ENCODE results near the gene LSAMP.
A peak's percentile ranks its signal among the peaks of the same experiment; 100 is the strongest.

LSAMP gene

DNA sequence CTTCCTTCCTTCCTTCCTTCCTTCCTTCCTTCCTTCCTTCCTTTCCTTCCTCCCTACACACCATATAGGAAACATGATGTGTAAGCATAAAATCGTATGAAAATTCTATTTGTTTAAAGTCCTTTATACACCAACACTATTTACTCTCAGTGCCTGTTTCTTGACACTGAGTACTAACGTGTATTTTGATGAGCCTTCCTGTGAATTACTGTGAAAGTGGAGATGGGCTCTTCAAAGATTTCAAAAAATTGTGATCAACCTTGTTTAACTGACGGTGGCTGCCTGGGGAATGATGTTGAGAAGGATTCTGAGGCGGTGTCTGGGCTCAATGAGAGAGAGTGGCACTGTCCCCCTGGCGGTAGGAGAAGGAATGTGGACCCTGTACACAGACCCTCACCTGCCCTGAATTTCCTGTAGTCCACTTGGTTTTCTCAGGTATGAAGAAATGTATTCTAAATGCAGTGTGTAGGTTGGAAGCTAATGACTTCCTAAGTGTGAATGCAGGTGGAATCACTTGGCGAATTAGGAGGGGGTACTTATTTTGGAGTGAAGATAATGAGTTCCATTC, 584.0 kb downstream of the LSAMP start:
- WGBS (ENCODE audit: insufficient coverage, insufficient read length): no CpG with 5 or more reads among the region's 6 CpGs
- Histone ChIP-seq H3K4me3 (ENCODE audit: low read length) (no peak overlapping the region), H3K9me3 (ENCODE audit: control insufficient read depth, insufficient read depth, low read length) (no peaks in the 10 kb centered on the region), H3K27me3 (ENCODE audit: control insufficient read depth, insufficient read depth, low read length) (no peaks in the 10 kb centered on the region; the same call in 1 of the 2 replicates), H3K4me1 (ENCODE audit: control insufficient read depth, insufficient read depth, low read length) (peaks cover 7% of the 10 kb centered on the region; the same call in 1 of the 2 replicates), H3K27ac (ENCODE audit: low read length) (no peak overlapping the region), H3K36me3 (ENCODE audit: control insufficient read depth, insufficient read depth, low read length) (no peaks in the 10 kb centered on the region)
- no peak for DNase-seq (ENCODE audit: low read depth, low spot score)

GRCh38 chr3:115860766-115861165, 584.5 kb downstream of the LSAMP start:
- Histone ChIP-seq H3K27ac (ENCODE audit: low read length) (no peak overlapping the region), H3K4me3 (ENCODE audit: low read length) (no peak overlapping the region), H3K4me1 (ENCODE audit: control insufficient read depth, insufficient read depth, low read length) (peaks cover 7% of the 10 kb centered on the region; the same call in 1 of the 2 replicates), H3K27me3 (ENCODE audit: control insufficient read depth, insufficient read depth, low read length) (no peaks in the 10 kb centered on the region; the same call in 1 of the 2 replicates), H3K9me3 (ENCODE audit: control insufficient read depth, insufficient read depth, low read length) (no peaks in the 10 kb centered on the region), H3K36me3 (ENCODE audit: control insufficient read depth, insufficient read depth, low read length) (no peaks in the 10 kb centered on the region)
- WGBS (ENCODE audit: insufficient coverage, insufficient read length): no CpG with 5 or more reads among the region's 2 CpGs
- no peak for DNase-seq (ENCODE audit: low read depth, low spot score)

DNA sequence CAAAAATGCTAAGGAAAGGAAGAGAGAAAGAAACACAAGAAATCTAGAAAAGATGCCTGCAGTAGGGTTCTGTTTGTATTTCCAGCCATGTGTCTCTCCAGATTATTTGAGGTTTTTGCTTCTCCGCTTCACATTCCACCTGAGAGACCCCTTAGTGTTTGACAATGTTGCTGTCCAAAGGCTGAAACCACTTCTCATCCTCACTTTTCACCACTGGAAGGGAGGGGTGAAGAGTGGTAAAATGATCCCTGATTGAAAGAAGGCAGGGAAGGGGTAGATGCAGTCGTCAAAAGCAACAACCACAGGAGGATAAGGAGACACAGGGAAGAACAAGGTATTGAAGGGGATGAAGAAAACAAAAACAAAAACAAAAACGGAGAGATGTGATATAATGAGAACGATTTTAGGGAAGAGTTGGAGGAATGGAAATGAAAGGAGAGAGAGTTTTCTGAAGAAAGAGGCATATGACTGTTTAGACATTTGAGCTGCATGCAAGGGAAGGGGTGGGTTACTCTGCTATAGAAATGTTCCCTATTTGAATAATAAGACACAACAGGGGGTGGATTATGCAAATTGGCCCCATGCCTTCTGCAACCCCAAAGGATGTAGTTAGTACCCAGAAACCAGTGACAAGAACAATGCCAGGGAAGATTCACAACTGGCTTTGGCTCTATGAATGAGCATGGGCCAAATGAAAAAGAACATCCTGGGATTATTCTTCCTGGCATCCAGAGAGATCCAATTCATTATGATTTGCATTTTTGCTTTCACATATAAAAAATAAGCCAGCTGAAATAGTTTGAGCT, 586.1 kb downstream of the LSAMP start:
- peak; percentile 67 for DNase-seq (ENCODE audit: low read depth, low spot score)
- 100% methylated on average over 2 of the region's 4 CpGs for WGBS (ENCODE audit: insufficient coverage, insufficient read length)
- Histone ChIP-seq H3K9me3 (ENCODE audit: control insufficient read depth, insufficient read depth, low read length) (no peaks in the 10 kb centered on the region), H3K4me1 (ENCODE audit: control insufficient read depth, insufficient read depth, low read length) (peaks cover 7% of the 10 kb centered on the region; the same call in 1 of the 2 replicates), H3K27me3 (ENCODE audit: control insufficient read depth, insufficient read depth, low read length) (no peaks in the 10 kb centered on the region; the same call in 1 of the 2 replicates), H3K36me3 (ENCODE audit: control insufficient read depth, insufficient read depth, low read length) (no peaks in the 10 kb centered on the region), H3K27ac (ENCODE audit: low read length) (no peak overlapping the region), H3K4me3 (ENCODE audit: low read length) (no peak overlapping the region)

DNA sequence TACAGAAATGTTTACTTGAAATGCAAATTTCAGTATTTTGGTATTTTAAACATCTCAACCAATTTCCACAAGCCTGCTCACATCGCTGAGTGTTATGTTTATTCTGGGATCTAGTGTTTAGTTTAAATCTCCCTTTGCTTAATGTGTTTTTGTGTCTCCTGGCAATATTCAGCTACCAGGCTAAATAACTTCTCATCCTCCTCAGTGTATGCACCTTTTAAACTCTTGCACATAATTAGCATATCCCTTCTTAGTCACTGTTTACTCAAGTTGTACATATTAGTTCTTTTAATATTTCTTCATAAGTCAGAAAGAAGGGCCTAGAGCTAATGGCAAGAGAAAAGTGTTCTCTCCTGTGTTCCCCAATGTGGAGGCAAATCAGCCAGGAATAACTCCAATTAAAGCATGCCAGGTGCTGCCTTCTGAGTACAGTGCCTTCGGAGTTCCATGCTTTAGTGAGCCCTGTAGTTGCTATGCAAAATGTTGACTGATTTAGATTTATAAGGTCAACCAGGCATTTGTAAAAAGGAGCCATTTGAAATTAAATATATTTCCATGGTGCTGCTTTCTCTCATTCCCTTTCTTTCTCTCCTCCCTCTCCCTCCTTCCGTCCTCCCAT, 587.7 kb downstream of the LSAMP start:
- Histone ChIP-seq H3K27me3 (ENCODE audit: control insufficient read depth, insufficient read depth, low read length) (no peaks in the 10 kb centered on the region), H3K4me1 (ENCODE audit: control insufficient read depth, insufficient read depth, low read length) (peaks cover 3% of the 10 kb centered on the region; the same call in 1 of the 2 replicates), H3K9me3 (ENCODE audit: control insufficient read depth, insufficient read depth, low read length) (no peaks in the 10 kb centered on the region), H3K4me3 (ENCODE audit: low read length) (no peak overlapping the region), H3K36me3 (ENCODE audit: control insufficient read depth, insufficient read depth, low read length) (no peaks in the 10 kb centered on the region), H3K27ac (ENCODE audit: low read length) (no peak overlapping the region)
- DNase-seq (ENCODE audit: low read depth, low spot score): no peak
- no CpG with 5 or more reads among the region's 3 CpGs for WGBS (ENCODE audit: insufficient coverage, insufficient read length)

GRCh38 chr3:115855911-115856310, 589.4 kb downstream of the LSAMP start:
- no peaks in the 10 kb centered on the region for H3K36me3 ChIP-seq (ENCODE audit: control insufficient read depth, insufficient read depth, low read length)
- no peak for DNase-seq (ENCODE audit: low read depth, low spot score)
- H3K4me1 ChIP-seq (ENCODE audit: control insufficient read depth, insufficient read depth, low read length): no peaks in the 10 kb centered on the region; the same call in 1 of the 2 replicates
- no CpG with 5 or more reads among the region's 1 CpG for WGBS (ENCODE audit: insufficient coverage, insufficient read length)
- H3K27ac ChIP-seq (ENCODE audit: low read length): no peak overlapping the region
- no peak overlapping the region for H3K4me3 ChIP-seq (ENCODE audit: low read length)
- H3K27me3 ChIP-seq (ENCODE audit: control insufficient read depth, insufficient read depth, low read length): no peaks in the 10 kb centered on the region
- H3K9me3 ChIP-seq (ENCODE audit: control insufficient read depth, insufficient read depth, low read length): no peaks in the 10 kb centered on the region

GRCh38 chr3:115853104-115853503, 592.2 kb downstream of the LSAMP start:
- H3K4me1 ChIP-seq (ENCODE audit: control insufficient read depth, insufficient read depth, low read length): no peaks in the 10 kb centered on the region
- H3K27me3 ChIP-seq (ENCODE audit: control insufficient read depth, insufficient read depth, low read length): no peaks in the 10 kb centered on the region
- no peak overlapping the region for H3K4me3 ChIP-seq (ENCODE audit: low read length)
- H3K27ac ChIP-seq (ENCODE audit: low read length): no peak overlapping the region
- DNase-seq (ENCODE audit: low read depth, low spot score): no peak
- no peaks in the 10 kb centered on the region for H3K36me3 ChIP-seq (ENCODE audit: control insufficient read depth, insufficient read depth, low read length)
- no peaks in the 10 kb centered on the region for H3K9me3 ChIP-seq (ENCODE audit: control insufficient read depth, insufficient read depth, low read length)

GRCh38 chr3:115852278-115852677, 593.0 kb downstream of the LSAMP start:
- WGBS (ENCODE audit: insufficient coverage, insufficient read length): no CpG with 5 or more reads among the region's 4 CpGs
- no peak overlapping the region for H3K27ac ChIP-seq (ENCODE audit: low read length)

DNA sequence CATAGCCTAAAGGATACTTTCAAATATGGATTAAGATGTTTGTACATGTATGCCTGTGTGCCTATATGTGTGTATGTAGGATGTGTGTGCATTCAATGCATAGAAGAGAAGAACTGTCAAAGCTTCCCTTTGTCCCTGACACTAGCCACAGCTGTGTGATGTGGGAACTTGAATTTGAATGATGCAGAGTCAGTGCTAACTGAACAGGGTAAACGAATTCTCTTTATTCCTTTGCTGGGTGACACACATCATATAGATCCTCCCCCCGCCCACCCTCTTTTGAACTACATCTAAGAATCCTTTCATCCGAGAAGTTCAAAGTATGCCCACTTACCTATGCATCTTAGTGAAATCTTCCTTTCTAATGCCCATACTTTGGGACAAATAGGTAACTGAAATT, 593.7 kb downstream of the LSAMP start:
- no peak overlapping the region for H3K4me3 ChIP-seq (ENCODE audit: low read length)
- H3K9me3 ChIP-seq (ENCODE audit: control insufficient read depth, insufficient read depth, low read length): no peaks in the 10 kb centered on the region
- H3K27ac ChIP-seq (ENCODE audit: low read length): no peak overlapping the region
- no peaks in the 10 kb centered on the region for H3K36me3 ChIP-seq (ENCODE audit: control insufficient read depth, insufficient read depth, low read length)
- no peaks in the 10 kb centered on the region for H3K27me3 ChIP-seq (ENCODE audit: control insufficient read depth, insufficient read depth, low read length)
- WGBS (ENCODE audit: insufficient coverage, insufficient read length): no CpG with 5 or more reads among the region's 3 CpGs
- H3K4me1 ChIP-seq (ENCODE audit: control insufficient read depth, insufficient read depth, low read length): no peaks in the 10 kb centered on the region
- DNase-seq (ENCODE audit: low read depth, low spot score): no peak

More at GRCh38 chr3:115852278-115852677, 593.0 kb downstream of the LSAMP start:
- Histone ChIP-seq H3K9me3 (ENCODE audit: control insufficient read depth, insufficient read depth, low read length) (no peaks in the 10 kb centered on the region), H3K4me1 (ENCODE audit: control insufficient read depth, insufficient read depth, low read length) (no peaks in the 10 kb centered on the region), H3K36me3 (ENCODE audit: control insufficient read depth, insufficient read depth, low read length) (no peaks in the 10 kb centered on the region), H3K27me3 (ENCODE audit: control insufficient read depth, insufficient read depth, low read length) (no peaks in the 10 kb centered on the region), H3K4me3 (ENCODE audit: low read length) (no peak overlapping the region)
- no peak for DNase-seq (ENCODE audit: low read depth, low spot score)

DNA sequence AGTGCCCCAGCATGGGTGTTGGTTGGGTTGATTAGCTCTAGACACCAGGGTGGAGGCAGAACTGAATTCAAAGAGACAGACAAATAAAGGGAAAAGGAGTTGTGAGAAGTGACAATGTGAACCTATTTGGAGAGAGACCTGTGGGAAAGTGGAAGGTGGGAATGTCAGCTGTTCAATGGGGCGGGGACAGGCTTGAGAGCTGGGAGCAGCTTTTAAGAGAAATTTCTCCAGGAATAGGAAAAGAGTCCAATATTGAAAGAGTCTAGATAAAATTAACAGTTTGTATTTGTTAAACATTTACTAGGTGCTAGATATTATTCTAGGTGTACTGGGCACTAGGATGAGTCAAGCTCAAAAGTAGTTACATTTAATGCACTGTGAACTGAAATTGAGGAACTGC, 596.6 kb downstream of the LSAMP start:
- no peaks in the 10 kb centered on the region for H3K36me3 ChIP-seq (ENCODE audit: control insufficient read depth, insufficient read depth, low read length)
- H3K27ac ChIP-seq (ENCODE audit: low read length): no peak overlapping the region
- no peaks in the 10 kb centered on the region for H3K9me3 ChIP-seq (ENCODE audit: control insufficient read depth, insufficient read depth, low read length)
- no peak overlapping the region for H3K4me3 ChIP-seq (ENCODE audit: low read length)
- H3K4me1 ChIP-seq (ENCODE audit: control insufficient read depth, insufficient read depth, low read length): no peaks in the 10 kb centered on the region
- no CpG with 5 or more reads among the region's 1 CpG for WGBS (ENCODE audit: insufficient coverage, insufficient read length)
- DNase-seq (ENCODE audit: low read depth, low spot score): no peak
- H3K27me3 ChIP-seq (ENCODE audit: control insufficient read depth, insufficient read depth, low read length): no peaks in the 10 kb centered on the region

DNA sequence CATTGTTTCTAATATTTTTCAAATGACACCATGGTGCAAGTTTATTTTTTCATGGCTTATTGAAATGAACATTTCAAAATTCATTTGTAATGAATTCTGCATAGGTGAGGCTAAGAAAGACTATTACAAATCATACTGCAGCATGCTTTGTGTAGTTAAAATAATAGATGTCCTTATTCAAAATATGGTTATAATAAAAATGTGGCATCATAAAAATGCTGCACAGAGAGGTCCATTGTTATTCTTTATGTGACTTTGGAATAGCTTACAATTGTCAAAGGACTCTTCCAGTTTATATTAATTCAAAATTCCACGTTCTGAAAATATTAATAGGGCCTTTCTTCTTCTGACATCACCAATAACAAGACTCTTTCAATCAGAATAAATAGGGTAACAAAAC, 599.3 kb downstream of the LSAMP start:
- Histone ChIP-seq H3K27me3 (ENCODE audit: control insufficient read depth, insufficient read depth, low read length) (no peaks in the 10 kb centered on the region), H3K36me3 (ENCODE audit: control insufficient read depth, insufficient read depth, low read length) (no peaks in the 10 kb centered on the region), H3K9me3 (ENCODE audit: control insufficient read depth, insufficient read depth, low read length) (no peaks in the 10 kb centered on the region), H3K4me3 (ENCODE audit: low read length) (no peak overlapping the region), H3K4me1 (ENCODE audit: control insufficient read depth, insufficient read depth, low read length) (no peaks in the 10 kb centered on the region), H3K27ac (ENCODE audit: low read length) (no peak overlapping the region)
- no peak for DNase-seq (ENCODE audit: low read depth, low spot score)
- WGBS (ENCODE audit: insufficient coverage, insufficient read length): no CpG with 5 or more reads among the region's 1 CpG

Measured in iPS DF 6.9 (cell line).